NCI-H2081 treated with DMSO at 0.1 percent for 48 hours (cell line): ENCODE data around the gene ME3.

Experiments
- DNase-seq: peaks from one replicate; lab custom pipeline; 2025; lab: John Stamatoyannopoulos, UW

Gene ME3

DNA sequence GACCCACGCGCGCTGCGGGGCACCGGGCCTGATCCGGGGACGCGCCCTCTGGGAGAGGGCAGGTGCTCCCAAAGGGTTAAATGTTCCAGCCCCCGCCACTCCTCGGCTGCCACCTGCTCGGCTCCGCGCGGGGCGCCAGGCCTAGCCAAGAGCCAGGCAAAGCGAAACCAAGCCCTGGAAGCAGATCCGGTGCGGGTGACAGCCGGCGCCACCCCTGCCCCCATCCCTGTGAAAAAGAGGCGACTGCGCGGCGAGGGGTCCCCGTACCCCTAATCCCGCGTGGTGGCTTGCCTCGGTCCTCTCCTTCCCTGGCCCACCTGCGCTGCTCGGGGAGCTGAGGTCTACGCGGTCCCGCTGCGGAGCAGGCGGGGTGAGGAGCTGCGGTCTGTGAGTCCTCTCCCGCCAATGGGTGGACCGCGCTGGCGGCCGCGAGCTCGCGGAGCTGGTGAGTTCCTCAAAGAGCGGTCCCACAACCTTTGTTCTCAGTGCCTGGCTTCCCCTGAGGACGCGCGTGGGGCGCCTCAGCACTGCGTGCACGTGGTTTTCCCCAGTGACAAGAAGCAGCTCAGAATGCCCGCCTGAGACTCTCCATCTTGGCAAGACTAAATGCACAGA is at the start of gene ME3:
Gene ME3, minus strand, starts transcription at position 610 of the 615 bp plus-strand sequence.
- no peak for DNase-seq

DNA sequence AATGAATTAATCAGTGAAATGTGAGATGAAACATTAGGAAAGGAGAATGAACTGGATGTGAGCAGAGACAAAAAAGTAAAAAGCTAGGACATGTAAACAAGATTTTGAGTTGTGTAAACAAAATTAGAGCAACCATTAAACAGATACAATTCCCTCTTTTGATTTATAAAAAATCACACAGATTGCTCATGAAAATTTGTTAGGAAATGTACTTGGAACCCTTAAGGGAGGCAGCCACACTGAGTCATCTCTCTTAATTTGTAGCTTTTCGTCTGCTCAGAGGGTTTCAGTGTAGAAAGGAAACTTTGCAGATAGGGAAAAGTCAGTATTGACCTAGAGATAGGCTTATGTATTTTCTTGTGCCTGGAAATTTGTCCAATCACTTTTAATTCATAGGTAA is 49.6 kb upstream of the ME3 start:
- DNase-seq, result no peak

DNA sequence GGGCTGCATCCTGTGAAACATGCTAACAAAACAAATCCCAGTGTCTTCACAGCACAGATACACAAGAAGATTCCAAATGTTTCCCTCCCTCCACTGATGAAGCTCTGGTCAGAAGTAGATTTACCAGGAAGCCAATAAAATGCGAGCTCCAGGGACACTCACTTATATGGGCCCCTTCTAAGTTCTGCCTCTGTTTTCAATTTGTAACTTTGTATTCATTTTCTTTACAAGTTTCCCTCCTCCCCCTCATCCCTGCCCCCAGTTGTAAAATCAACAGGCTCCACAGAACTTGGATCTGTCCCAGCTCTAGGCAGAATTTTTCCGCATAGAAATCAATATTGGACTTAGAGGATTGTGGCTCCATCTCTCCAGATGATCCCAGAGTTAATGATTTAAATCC is 48.1 kb upstream of the ME3 start:
- no peak for DNase-seq

DNA sequence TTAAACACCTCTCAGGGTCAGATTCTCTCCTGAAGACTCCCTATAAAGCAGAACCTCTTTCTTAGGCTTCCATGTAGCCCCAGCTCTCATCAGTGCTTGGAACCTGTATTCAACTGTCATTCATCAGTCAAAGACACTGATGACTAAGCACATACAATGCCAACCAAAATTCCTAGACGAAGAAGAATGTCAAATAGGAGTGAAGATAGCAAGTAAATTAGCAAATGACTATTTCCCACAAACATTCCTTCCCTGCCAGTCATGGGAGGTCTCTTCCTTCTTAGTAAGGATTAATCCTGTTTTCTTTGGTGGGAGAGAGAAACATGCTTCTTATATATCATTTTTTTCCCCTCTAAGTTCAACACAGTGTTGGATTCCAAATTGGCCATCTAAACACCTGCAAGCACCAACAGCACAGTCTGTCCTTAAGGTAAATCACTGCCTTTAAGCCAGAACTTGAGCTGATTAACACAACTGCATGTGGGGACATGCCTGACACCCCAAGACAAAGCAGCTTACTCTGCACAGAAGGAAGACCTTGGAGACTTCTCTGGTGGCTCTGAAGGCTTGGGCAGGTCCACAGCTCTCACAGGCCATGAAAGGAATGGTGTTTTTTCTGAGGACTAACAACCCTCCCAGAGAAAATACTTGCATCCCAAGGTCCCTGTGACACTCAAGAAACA is 47.5 kb upstream of the ME3 start:
- DNase-seq, result no peak

GRCh38 chr11:86718999-86719398 is 46.6 kb upstream of the ME3 start:
- no peak for DNase-seq

- no peak for DNase-seq
These were observed 46.1 kb upstream of the ME3 start for GRCh38 chr11:86718521-86718920.

- DNase-seq, result no peak
These were observed 45.5 kb upstream of the ME3 start for GRCh38 chr11:86717817-86718501.

- DNase-seq, result no peak
These were observed 43.2 kb upstream of the ME3 start for GRCh38 chr11:86715611-86716010.

DNA sequence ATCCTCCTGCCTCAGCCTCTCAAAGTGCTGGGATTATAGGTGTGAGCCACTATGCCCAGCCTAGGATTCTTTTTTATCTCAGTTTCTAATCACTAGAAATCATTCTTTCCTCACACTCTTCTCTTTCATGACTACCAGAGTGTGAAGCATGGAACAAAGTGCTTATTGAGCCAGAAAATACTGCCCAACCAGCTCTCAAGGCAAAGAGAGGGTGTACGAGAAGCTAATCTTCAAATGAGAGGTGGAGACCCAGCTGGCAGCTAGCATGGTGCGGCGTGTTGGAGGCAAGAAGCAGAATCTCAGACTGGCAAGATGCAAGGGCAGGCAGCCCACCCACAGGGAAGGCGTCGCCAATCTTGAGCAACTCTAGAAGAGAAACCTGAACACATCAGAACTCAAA is 41.1 kb upstream of the ME3 start:
- DNase-seq, result no peak

DNA sequence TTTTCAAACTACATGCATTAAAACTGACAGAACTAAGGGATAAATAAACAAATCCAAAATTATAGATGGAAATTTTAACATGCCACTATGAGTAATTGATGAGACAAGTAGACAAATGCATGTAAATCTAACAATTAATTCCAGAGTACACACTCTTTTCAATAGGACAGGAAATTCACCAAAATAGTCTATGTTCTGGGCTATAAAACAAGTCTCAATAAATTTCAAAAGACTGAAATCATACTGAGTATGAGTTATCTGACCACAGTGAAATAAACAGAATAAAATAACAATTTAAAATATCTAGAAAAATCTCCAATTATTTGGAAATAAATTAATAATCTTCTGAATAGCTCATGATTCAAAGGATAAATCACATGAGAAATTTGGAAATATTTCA is 38.5 kb upstream of the ME3 start:
- no peak for DNase-seq

- DNase-seq, result no peak
These were observed 36.3 kb upstream of the ME3 start for GRCh38 chr11:86708669-86709068.

DNA sequence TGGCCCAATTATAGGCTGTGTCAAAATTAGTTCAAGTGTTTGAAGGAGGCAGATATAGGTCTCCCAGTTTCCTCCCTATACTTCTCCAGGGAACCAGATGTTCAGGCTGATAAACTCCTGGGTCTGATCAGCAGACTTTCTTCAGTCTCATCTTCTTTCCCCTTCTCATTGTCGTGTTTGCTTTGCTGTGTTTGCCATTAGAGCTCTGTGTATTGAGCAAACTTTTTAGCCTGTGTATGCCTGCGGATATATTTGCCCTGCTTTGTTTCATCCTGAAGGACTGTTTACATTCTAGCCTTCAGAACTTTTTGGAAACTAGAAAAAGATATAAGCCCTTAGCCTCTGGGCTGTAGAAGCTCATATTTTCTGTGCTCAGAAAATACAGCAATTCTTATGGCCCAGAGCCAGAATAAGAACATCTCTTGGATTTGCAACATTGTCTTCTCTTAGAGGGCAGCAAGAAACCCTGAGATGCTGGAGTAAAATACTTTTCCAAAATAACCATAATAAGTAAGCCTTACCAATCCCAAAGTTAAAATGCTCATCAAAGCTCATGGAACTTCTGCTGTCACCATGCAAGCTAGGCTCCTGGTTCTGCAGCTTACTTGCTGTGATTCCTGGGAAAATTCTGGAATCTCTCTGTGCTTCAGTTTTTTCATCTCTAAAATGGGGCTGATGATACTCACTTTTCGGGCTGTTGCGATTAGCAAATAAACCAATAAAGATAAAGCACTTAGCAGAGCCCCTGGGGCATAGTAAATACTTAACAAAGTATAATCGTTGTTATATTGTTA is 34.1 kb upstream of the ME3 start:
- no peak for DNase-seq

- no peak for DNase-seq
These were observed 32.3 kb upstream of the ME3 start for GRCh38 chr11:86704710-86705109.

- DNase-seq, result no peak
These were observed 31.6 kb upstream of the ME3 start for GRCh38 chr11:86703987-86704386.

DNA sequence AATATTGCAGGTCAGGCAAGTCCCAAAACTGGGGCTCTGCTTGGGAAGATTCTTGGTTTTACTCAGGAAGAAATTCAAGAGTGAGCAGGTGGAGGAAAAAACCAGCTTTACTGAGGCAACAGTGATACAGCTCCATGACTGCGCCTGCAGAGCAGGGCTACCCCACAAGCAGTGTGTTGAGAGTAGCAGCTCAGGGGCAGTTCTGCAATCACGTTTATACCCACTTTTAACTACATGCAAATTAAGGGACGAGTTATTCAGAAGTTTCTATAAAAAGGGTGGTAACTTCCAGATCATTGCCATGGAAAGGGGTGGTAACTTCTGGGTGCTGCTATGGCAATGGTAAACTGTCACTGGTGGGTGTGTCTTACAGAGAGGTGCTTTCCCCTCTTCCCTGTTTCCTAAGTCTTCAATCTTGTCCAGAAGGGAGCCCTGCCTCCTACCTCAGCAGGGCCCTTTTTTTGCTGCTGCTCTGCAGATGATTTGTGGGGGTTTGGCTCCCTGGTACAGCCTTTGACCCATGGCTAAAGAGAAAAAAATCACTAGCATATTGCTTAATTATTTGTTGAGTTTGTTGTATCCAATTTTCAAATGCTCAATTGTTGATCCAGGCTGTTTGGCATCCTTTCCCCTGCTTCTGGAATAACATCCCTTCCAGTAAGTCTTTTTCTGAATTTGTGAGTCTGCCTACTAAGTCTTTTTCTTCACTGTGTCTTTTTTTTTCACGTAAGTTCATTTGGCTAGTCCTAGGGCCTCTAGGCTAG is 30.0 kb upstream of the ME3 start:
- no peak for DNase-seq

DNA sequence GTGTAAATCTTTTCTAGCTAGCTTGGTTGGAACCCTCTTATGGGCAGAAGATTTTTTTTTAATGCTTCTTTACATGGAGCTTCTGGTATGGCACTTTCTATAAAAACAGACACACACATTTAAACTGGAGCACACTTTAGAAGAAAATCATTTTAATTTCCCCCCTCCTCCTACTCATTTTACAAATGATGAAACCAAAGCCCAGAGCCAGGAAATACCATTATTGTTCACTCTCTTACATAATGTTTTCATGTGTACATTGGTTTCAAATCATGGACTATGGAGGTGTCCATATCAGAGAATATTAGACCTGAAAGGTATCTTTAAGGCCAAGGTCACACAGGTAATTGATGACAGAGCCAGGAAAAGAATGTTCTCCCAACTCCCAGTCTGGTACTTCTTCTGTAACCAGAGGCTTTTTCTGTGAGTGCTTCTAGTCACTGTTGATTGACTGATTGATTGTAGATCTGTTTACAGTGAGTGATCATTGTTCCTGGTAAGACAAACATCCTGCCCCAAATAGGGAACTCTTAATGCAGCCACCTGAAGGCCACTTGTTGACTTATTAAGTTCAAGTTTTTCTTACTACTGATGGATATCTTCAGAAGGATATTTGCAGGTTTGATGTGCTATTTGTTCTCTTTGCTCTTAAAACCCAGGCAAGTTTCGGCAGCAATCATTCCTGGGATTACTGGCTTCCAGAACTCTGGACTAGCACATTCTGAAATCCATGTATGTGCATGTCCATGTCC is 26.8 kb upstream of the ME3 start:
- no peak for DNase-seq

- DNase-seq, result no peak
These were observed 26.2 kb upstream of the ME3 start for GRCh38 chr11:86698639-86699038.

DNA sequence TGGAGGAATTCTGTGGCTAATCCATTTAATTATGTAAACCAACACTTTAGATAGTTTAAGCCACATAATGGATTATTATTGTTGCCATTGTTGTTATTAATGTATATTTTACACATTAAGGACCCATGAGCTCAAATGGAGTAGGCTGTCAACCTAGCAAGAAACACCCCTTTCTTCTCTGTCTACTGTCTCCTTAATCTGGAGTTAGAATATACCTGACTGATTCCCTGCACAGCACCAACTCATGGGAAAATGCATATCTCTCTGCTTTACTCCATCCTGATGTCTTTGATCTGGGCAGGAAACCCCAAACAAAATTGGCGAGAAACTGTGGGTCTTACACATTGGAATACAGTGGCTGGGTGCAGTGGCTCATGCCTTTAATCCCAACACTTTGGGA is 24.0 kb upstream of the ME3 start:
- no peak for DNase-seq

DNA sequence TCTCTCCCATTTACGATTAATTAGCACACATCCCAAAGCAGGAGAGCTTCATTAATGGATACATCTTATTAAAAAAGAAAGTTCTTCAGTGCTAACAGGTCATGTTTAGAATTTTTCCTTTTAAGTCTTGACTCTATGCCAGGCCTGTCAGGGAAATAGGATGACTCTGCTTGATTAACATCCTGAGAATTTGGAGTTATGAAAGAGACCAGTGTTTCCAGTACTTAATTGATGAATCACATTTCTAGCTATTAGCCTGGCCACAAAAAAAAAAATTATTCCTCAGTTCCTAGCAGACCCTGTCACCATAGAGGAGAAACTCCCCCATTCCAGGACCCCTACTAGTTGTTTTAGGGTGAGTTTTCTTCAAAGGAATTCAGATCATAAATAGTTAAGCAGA is 23.6 kb upstream of the ME3 start:
- no peak for DNase-seq

DNA sequence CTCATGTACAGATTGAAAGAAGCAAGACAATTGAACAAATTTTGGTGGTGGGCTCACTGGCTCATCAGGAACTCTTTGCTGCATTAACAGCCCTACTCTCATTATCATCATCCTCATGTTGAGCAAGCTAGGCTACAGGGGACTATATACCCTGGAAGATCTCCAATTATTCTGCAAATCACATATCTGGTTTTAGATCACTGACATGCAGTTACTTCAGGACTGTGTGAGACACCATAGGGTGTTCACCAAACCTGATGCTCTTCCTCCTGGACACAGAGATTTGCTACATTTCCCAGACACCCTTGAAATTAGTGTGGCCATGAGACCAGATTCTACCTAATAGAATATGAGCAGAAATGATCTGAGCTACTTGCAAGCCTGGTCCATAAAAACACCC is 23.0 kb upstream of the ME3 start:
- DNase-seq, result no peak

DNA sequence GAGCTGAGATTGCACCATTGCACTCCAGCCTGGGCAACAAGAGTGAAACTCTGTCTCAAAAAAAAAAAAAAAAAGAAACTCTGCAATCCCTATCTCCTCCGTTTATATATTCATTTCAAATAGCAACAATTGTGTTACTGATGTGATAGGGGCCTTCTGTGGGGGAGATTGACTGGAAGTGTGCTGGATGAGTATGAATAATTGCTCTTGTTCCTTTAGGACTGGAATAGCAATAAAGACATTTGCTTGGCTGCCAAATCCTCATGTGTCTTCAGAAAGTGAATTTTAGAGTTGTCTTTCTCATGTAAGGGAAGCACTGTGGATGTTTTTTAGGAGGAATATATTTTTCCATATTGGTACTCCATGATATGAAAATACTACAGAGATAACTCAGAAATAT is 21.1 kb upstream of the ME3 start:
- DNase-seq, result no peak
